LHCN-M2 (cell line): ENCODE measurements around the gene ARFRP1. TPM values are rescaled to one million over a fixed set of nuclear protein-coding genes. Genes with fewer than 3 reads are reported as not detected.
A peak's percentile ranks its signal among the peaks of the same experiment; 100 is the strongest.
"Not testable (repeated sequence)": the region's sequence is repeated elsewhere in the genome, so short reads cannot be mapped to it uniquely, and the experiment has no call there.

Source experiments
- DNase-seq: peaks from one replicate; pipeline ENCODE4 v3.0.0-alpha.2; 2012; ENCODE audit warnings: low read depth
- total RNA-seq: library from RNA; depleted of rRNA; stranded (reverse); fragments of >200 nt; gene quantifications from 2 replicates; pipeline ENCODE4 v1.2.3, GENCODE V29; 2014

The ARFRP1 gene
- total RNA-seq, 1 experiment from 2014 or later, result 54.8 TPM

- DNase-seq, result no peak
Measured at GRCh38 chr20:63732118-63733095, 24.6 kb upstream of the ARFRP1 start.

- DNase-seq, result no peak
Measured at GRCh38 chr20:63731410-63731809, 23.6 kb upstream of the ARFRP1 start.

GRCh38 chr20:63730189-63730733, 22.5 kb upstream of the ARFRP1 start:
- not testable (repeated sequence) for DNase-seq

- not testable (repeated sequence) for DNase-seq
Measured at GRCh38 chr20:63722967-63723622, 15.3 kb upstream of the ARFRP1 start.

GRCh38 chr20:63718996-63719395, 11.2 kb upstream of the ARFRP1 start:
- DNase-seq, result no peak

GRCh38 chr20:63714858-63715257, 7.1 kb upstream of the ARFRP1 start:
- DNase-seq, result no peak

- DNase-seq, result no peak
Measured at GRCh38 chr20:63712191-63712590, 4.4 kb upstream of the ARFRP1 start.

GRCh38 chr20:63711085-63711645, 3.4 kb upstream of the ARFRP1 start:
- no peak for DNase-seq

- DNase-seq, result no peak
Measured at GRCh38 chr20:63709149-63709527, 1.4 kb upstream of the ARFRP1 start.

GRCh38 chr20:63708301-63709148, 749 bp upstream of the ARFRP1 start:
- no peak for DNase-seq

- DNase-seq, result peak; percentile 44
Measured at GRCh38 chr20:63706852-63707557, 771 bp downstream of the ARFRP1 start.

GRCh38 chr20:63706027-63706695, 1.6 kb downstream of the ARFRP1 start:
- no peak for DNase-seq

- DNase-seq, result no peak
Measured at GRCh38 chr20:63705232-63706026, 2.3 kb downstream of the ARFRP1 start.

- DNase-seq, result no peak
Measured at GRCh38 chr20:63704749-63705117, 3.0 kb downstream of the ARFRP1 start.

- DNase-seq, result no peak
Measured at GRCh38 chr20:63703976-63704748, 3.6 kb downstream of the ARFRP1 start.

- no peak for DNase-seq
Measured at GRCh38 chr20:63703471-63703975, 4.3 kb downstream of the ARFRP1 start.

GRCh38 chr20:63702751-63703470, 4.9 kb downstream of the ARFRP1 start:
- no peak for DNase-seq
